Measurements from ENCODE around the gene KRT72.

Gene KRT72

DNA sequence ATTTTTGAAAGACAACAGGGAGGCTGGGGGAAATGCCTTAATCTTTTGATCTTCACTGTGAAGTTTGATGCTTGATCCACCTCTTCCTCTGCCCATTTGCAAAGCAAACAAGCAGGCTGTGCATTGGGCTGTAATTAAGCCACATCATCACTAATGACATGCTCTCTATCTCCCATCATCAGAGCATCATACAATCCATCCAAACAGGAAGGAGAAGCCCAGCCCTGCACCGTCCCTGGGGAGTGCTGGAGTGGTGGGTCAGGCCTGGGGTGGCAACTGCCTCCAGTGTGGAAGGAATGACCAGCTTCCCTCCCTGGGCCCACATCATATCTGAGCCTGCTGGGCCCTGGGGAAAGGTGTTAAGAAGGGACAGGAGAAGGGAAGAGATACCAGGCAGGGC lies 20.8 kb downstream of the KRT72 start:
- TF ChIP-seq SP1 (IDR thresholded peaks at IDR 0.05) (no peak), FOXK2 (IDR thresholded peaks at IDR 0.05) (no peak), NFRKB (IDR thresholded peaks at IDR 0.05) (no peak), PKNOX1 (IDR thresholded peaks at IDR 0.05) (no peak), FOXA1 (IDR thresholded peaks at IDR 0.05) (no peak), LEF1 (IDR thresholded peaks at IDR 0.05; ENCODE audit: borderline replicate concordance) (no peak), ZNF384 (IDR thresholded peaks at IDR 0.05) (no peak), ARNT (IDR thresholded peaks at IDR 0.05) (no peak), BHLHE40 (IDR thresholded peaks at IDR 0.05; ENCODE audit: borderline replicate concordance) (no peak), SUZ12 (IDR thresholded peaks at IDR 0.05) (no peak), ELF4 (IDR thresholded peaks at IDR 0.05) (no peak), CTBP1 (IDR thresholded peaks at IDR 0.05; ENCODE audit: borderline replicate concordance) (no peak), TARDBP (IDR thresholded peaks at IDR 0.05) (no peak), L3MBTL2 (conservative IDR thresholded peaks at IDR 0.05) (no peak)
- DNase-seq (ENCODE audit: extremely low spot score) = no peak
- CTCF ChIA-PET = interaction anchor here (0.6 kb wide), 1 partner anchor 288 kb away, joined by 3 read pairs; no protein-coding TSS in a partner anchor
- POLR2A ChIA-PET = no interaction called here

DNA sequence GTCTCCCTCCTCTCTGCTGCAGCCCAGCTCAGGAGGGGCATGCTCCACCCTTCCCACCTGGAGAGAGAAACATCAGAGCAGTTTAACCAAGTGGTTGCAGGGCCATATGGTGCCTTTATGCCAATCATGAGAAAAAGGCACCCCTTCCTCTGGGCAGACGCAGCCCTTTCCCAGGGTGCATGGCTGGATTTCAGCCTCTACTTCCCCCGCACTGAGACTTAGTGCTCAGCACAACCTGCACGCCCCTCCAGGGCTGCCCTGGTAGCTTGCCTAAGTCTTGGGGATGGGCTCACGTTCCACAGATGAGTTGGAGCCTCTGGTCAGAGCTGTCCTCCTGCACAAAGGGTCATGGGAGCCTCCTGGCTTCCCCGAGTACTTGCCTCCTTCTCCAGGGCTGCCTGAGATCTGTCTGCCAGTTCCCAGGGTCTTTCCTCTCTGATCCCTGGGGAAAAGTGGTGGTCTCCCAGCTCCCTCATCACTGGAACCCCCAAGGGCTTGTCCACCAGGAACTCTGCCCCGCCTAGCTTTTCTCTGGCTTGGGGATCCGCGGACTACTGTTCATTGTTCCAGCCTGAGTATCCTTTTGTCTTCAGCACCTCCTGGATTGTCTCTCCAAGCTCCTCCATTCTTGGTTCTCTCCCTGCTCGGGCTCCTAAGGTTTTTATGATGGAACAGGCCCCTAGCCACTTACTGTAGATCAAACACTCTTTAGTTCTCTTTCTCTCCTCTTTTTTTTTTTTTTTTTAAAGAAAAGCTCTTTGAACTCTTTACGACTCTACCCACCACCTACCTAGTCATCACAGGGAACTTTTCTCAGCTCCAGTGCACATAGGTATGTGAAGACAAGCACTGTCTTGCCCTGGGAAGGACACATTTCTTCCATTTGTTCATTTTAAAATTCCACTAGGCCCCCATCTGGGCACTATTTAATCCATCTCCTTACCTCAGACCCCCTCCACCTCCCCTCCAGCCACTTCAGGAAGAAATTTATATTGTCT lies 21.5 kb downstream of the KRT72 start:
- POLR2A ChIA-PET = no interaction called here
- no peak for DNase-seq (ENCODE audit: extremely low spot score)

DNA sequence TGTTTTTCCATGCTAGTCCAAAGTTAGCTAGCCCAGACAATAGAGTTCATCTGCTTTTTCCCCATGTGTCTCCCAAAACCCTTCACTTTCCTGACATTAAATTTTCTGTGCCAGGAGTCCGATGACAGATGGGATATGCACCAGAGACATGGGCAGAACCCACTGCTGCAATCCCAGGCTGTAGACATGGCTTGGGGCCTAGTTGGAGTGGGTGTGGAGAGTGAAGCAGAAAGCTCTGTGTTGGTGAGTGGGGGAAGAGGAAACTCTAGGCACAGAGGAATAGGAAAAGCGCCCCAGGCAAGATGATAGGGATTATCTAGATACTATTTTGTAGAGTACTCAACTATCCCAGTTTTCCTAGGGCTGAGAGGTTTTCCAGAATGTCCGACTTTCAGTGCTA lies 22.8 kb downstream of the KRT72 start:
- DNase-seq (ENCODE audit: extremely low spot score) = no peak
- POLR2A ChIA-PET = no interaction called here
- TF ChIP-seq ZNF384 (IDR thresholded peaks at IDR 0.05) = no peak
- no peak for TF ChIP-seq HDGF (IDR thresholded peaks at IDR 0.05; ENCODE audit: borderline replicate concordance)
- TF ChIP-seq FOXK2 (IDR thresholded peaks at IDR 0.05) = no peak
- TF ChIP-seq LEF1 (IDR thresholded peaks at IDR 0.05; ENCODE audit: borderline replicate concordance) = no peak
- no peak for TF ChIP-seq PKNOX1 (IDR thresholded peaks at IDR 0.05)
- no peak for TF ChIP-seq L3MBTL2 (conservative IDR thresholded peaks at IDR 0.05)
- no peak for TF ChIP-seq SUZ12 (IDR thresholded peaks at IDR 0.05)
- no peak for TF ChIP-seq NFRKB (IDR thresholded peaks at IDR 0.05)
- no peak for TF ChIP-seq ELF4 (IDR thresholded peaks at IDR 0.05)
- TF ChIP-seq ARNT (IDR thresholded peaks at IDR 0.05) = no peak
- no peak for TF ChIP-seq FOXM1 (IDR thresholded peaks at IDR 0.05; ENCODE audit: borderline replicate concordance)
- no peak for TF ChIP-seq CTBP1 (IDR thresholded peaks at IDR 0.05; ENCODE audit: borderline replicate concordance)
- no peak for TF ChIP-seq TARDBP (IDR thresholded peaks at IDR 0.05)
- no peak for TF ChIP-seq BHLHE40 (IDR thresholded peaks at IDR 0.05; ENCODE audit: borderline replicate concordance)
- CTCF ChIA-PET = interaction anchor here (1.1 kb wide), 1 partner anchor 301 kb away, joined by 4 read pairs; no protein-coding TSS in a partner anchor

More for the DNA sequence above, 21.5 kb downstream of the KRT72 start:
- no peak for TF ChIP-seq LEF1 (IDR thresholded peaks at IDR 0.05; ENCODE audit: borderline replicate concordance)
- no peak for TF ChIP-seq HDGF (IDR thresholded peaks at IDR 0.05; ENCODE audit: borderline replicate concordance)
- TF ChIP-seq CTBP1 (IDR thresholded peaks at IDR 0.05; ENCODE audit: borderline replicate concordance) = no peak
- no peak for TF ChIP-seq BHLHE40 (IDR thresholded peaks at IDR 0.05; ENCODE audit: borderline replicate concordance)
- TF ChIP-seq FOXA1 (IDR thresholded peaks at IDR 0.05) = no peak
- no peak for TF ChIP-seq L3MBTL2 (conservative IDR thresholded peaks at IDR 0.05)
- no peak for TF ChIP-seq NFRKB (IDR thresholded peaks at IDR 0.05)
- TF ChIP-seq SP1 (IDR thresholded peaks at IDR 0.05) = no peak
- no peak for TF ChIP-seq SUZ12 (IDR thresholded peaks at IDR 0.05)
- no peak for TF ChIP-seq PKNOX1 (IDR thresholded peaks at IDR 0.05)
- no peak for TF ChIP-seq ELF4 (IDR thresholded peaks at IDR 0.05)
- no peak for TF ChIP-seq ZNF384 (IDR thresholded peaks at IDR 0.05)
- TF ChIP-seq TARDBP (IDR thresholded peaks at IDR 0.05) = no peak
- TF ChIP-seq FOXM1 (IDR thresholded peaks at IDR 0.05; ENCODE audit: borderline replicate concordance) = no peak
- TF ChIP-seq FOXK2 (IDR thresholded peaks at IDR 0.05) = no peak
- no peak for TF ChIP-seq ARNT (IDR thresholded peaks at IDR 0.05)
- CTCF ChIA-PET = interaction anchor here (0.8 to 1.1 kb wide), 3 partner anchors 11 to 291 kb away, joined by 3 read pairs; no protein-coding TSS in a partner anchor

- DNase-seq (ENCODE audit: extremely low spot score) = no peak
- CTCF ChIA-PET = no interaction called here
- POLR2A ChIA-PET = no interaction called here
- TF ChIP-seq NFRKB (IDR thresholded peaks at IDR 0.05) (no peak), PKNOX1 (IDR thresholded peaks at IDR 0.05) (no peak), ELF4 (IDR thresholded peaks at IDR 0.05) (no peak), CTBP1 (IDR thresholded peaks at IDR 0.05; ENCODE audit: borderline replicate concordance) (no peak), TARDBP (IDR thresholded peaks at IDR 0.05) (no peak), HDGF (IDR thresholded peaks at IDR 0.05; ENCODE audit: borderline replicate concordance) (no peak), BHLHE40 (IDR thresholded peaks at IDR 0.05; ENCODE audit: borderline replicate concordance) (no peak), LEF1 (IDR thresholded peaks at IDR 0.05; ENCODE audit: borderline replicate concordance) (no peak), FOXM1 (IDR thresholded peaks at IDR 0.05; ENCODE audit: borderline replicate concordance) (no peak), ZNF384 (IDR thresholded peaks at IDR 0.05) (no peak), FOXA1 (IDR thresholded peaks at IDR 0.05) (no peak), SUZ12 (IDR thresholded peaks at IDR 0.05) (no peak), FOXK2 (IDR thresholded peaks at IDR 0.05) (no peak), ARNT (IDR thresholded peaks at IDR 0.05) (no peak), SP1 (IDR thresholded peaks at IDR 0.05) (no peak), L3MBTL2 (conservative IDR thresholded peaks at IDR 0.05) (no peak)
Observed at GRCh38 chr12:52577316-52577715, 23.9 kb downstream of the KRT72 start.
